Karpas-422 (cell line): ENCODE results near the gene THAP3. TPM values are rescaled to one million over a fixed set of nuclear protein-coding genes. Genes with fewer than 3 reads are reported as not detected.

ENCODE experiments used
- DNase-seq: peaks from one replicate; pipeline ENCODE4 v3.0.0-alpha.2; 2015
- H2AFZ ChIP-seq: fragments of 200-600 bp; sonication (generic); 2 replicates; pipeline ENCODE4 v1.6.1; 2014; ENCODE audit warnings: antibody characterized with exemption, low read length, mixed read lengths
- H3K27ac ChIP-seq: fragments of 200-600 bp; sonication (generic); 2 replicates; pipeline ENCODE4 v1.5.1; 2014; ENCODE audit warnings: mild to moderate bottlenecking, low read length, moderate library complexity
- H3K27me3 ChIP-seq: fragments of 200-600 bp; sonication (generic); 2 replicates; pipeline ENCODE4 v1.6.1; 2014; ENCODE audit warnings: low read length, mixed read lengths
- H3K36me3 ChIP-seq: fragments of 200-600 bp; sonication (generic); 2 replicates; pipeline ENCODE4 v1.6.1; 2014; ENCODE audit warnings: low read length, mixed read lengths; ENCODE audit not compliant: insufficient read depth
- H3K4me1 ChIP-seq: fragments of 200-600 bp; sonication (generic); 2 replicates; pipeline ENCODE4 v1.6.1; 2014; ENCODE audit warnings: mild to moderate bottlenecking, low read length, mixed read lengths
- H3K4me2 ChIP-seq: fragments of 200-600 bp; sonication (generic); 2 replicates; pipeline ENCODE4 v1.6.1; 2014; ENCODE audit warnings: low read length, low read depth, mild to moderate bottlenecking; ENCODE audit not compliant: poor library complexity, severe bottlenecking
- H3K4me3 ChIP-seq: fragments of 200-600 bp; sonication (generic); 2 replicates; pipeline ENCODE4 v1.5.1; 2014; ENCODE audit warnings: mild to moderate bottlenecking, antibody characterized with exemption, low read length, mixed read lengths
- H3K79me2 ChIP-seq: fragments of 200-600 bp; sonication (generic); 2 replicates; pipeline ENCODE4 v1.6.1; 2014; ENCODE audit warnings: mild to moderate bottlenecking, low read length, mixed read lengths
- H3K9ac ChIP-seq: fragments of 200-600 bp; sonication (generic); 2 replicates; pipeline ENCODE4 v1.6.0; 2014; ENCODE audit warnings: low read length
- H3K9me2 ChIP-seq: fragments of 200-600 bp; sonication (generic), shearing (Covaris generic); replicated peaks from 2 replicates; pipeline ENCODE4 v1.6.0; 2014; ENCODE audit warnings: mild to moderate bottlenecking, low read length, moderate library complexity; ENCODE audit not compliant: insufficient read depth
- H3K9me3 ChIP-seq: fragments of 300-700, 200-600 bp; sonication (generic); 2 replicates; pipeline ENCODE4 v1.6.1; 2014; ENCODE audit warnings: low read length, mixed read lengths
- H4K20me1 ChIP-seq: fragments of 200-600 bp; sonication (generic); 2 replicates; pipeline ENCODE4 v1.6.1; 2014; ENCODE audit warnings: mild to moderate bottlenecking, antibody characterized with exemption, low read length, low read depth; ENCODE audit not compliant: insufficient read depth
- total RNA-seq: library from RNA; depleted of rRNA; stranded (reverse); fragments of >200 nt; shearing (Covaris generic); gene quantifications from 2 replicates; pipeline ENCODE4 v1.2.3, GENCODE V29; 2014; ENCODE audit warnings: low replicate concordance

Gene THAP3
- total RNA-seq, 1 experiment from 2014 or later: 13.3 TPM

GRCh38 chr1:6623269-6623965 lies 1.3 kb upstream of the THAP3 start:
- Histone ChIP-seq H3K9me3 (no peaks in the 10 kb centered on the region), H3K9ac (no peak overlapping the region), H3K79me2 (peaks cover 28% of the 10 kb centered on the region), H3K4me2 (peak overlapping the region; percentile 38), H2AFZ (no peak overlapping the region), H3K4me3 (no peak overlapping the region), H3K27ac (peak overlapping the region; percentile 55), H3K9me2 (no peaks in the 10 kb centered on the region), H3K4me1 (peaks cover 28% of the 10 kb centered on the region), H3K36me3 (0 out of 2 replicates have a peak, but pooled peaks cover 6% of the 10 kb centered on the region), H3K27me3 (no peaks in the 10 kb centered on the region), H4K20me1 (no peaks in the 10 kb centered on the region)
- peak; percentile 78 for DNase-seq

GRCh38 chr1:6625584-6626149 lies 999 bp downstream of the THAP3 start:
- Histone ChIP-seq H3K27me3 (no peaks in the 10 kb centered on the region), H2AFZ (0 out of 2 replicates have a peak overlapping the region, but pooled peaks have one; percentile 45), H3K9ac (peak overlapping the region; percentile 89), H3K4me3 (peak overlapping the region; percentile 83), H3K27ac (peak overlapping the region; percentile 32; the same call in 1 of the 2 replicates), H4K20me1 (no peaks in the 10 kb centered on the region), H3K9me2 (no peaks in the 10 kb centered on the region), H3K36me3 (0 out of 2 replicates have a peak, but pooled peaks cover 3% of the 10 kb centered on the region), H3K79me2 (peaks cover 28% of the 10 kb centered on the region), H3K4me2 (peak overlapping the region; percentile 98), H3K4me1 (peaks cover 28% of the 10 kb centered on the region), H3K9me3 (no peaks in the 10 kb centered on the region)
- DNase-seq: peak; percentile 56

GRCh38 chr1:6627031-6627430 lies 2.4 kb downstream of the THAP3 start:
- Histone ChIP-seq H3K4me3 (no peak overlapping the region), H3K4me2 (no peak overlapping the region), H3K4me1 (peaks cover 28% of the 10 kb centered on the region), H3K9me2 (no peaks in the 10 kb centered on the region), H3K27ac (no peak overlapping the region), H3K27me3 (no peaks in the 10 kb centered on the region), H3K9ac (no peak overlapping the region), H4K20me1 (no peaks in the 10 kb centered on the region), H3K9me3 (no peaks in the 10 kb centered on the region), H3K79me2 (peaks cover 28% of the 10 kb centered on the region), H3K36me3 (0 out of 2 replicates have a peak, but pooled peaks cover 3% of the 10 kb centered on the region), H2AFZ (no peak overlapping the region)
- DNase-seq: no peak

DNA sequence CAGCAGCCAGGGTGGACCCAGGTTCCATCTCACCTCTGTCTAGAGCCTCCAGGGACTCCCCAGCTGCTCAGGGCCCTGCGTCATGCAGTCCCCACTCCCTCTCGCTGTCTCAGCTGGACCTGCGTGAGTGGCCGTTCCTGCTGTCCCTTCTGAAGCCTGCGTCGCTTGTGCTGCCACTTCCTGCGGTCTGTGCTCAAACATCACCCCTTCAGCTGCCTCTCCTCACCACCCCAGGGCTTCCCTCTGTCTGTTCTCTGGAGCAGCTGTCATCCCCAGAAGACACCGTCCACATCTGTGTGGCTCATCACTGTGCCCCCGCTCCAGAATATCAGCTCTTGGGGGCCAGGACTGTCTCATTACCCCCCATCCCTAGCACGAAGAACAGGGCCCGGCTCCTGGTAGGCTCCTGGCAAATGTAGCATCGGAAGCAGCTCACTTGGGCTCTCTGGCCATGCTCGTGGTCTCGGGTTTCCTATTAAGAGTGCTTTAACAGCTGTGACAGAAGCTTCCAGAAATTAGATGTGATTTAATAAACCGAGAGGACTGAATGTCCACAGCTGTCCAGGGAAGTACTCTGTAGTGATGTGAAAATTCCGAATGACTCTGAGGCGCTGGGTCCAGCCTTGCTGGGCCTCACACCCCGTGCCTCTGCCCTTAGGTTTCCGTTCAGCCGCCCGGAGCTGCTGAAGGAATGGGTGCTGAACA lies 3.3 kb downstream of the THAP3 start:
- H4K20me1 ChIP-seq: no peaks in the 10 kb centered on the region
- no peak overlapping the region for H2AFZ ChIP-seq
- no peaks in the 10 kb centered on the region for H3K9me3 ChIP-seq
- no peak overlapping the region for H3K9ac ChIP-seq
- H3K79me2 ChIP-seq: peaks cover 28% of the 10 kb centered on the region
- no peaks in the 10 kb centered on the region for H3K9me2 ChIP-seq
- no peak overlapping the region for H3K4me3 ChIP-seq
- H3K36me3 ChIP-seq: 0 out of 2 replicates have a peak, but pooled peaks cover 3% of the 10 kb centered on the region
- H3K27me3 ChIP-seq: no peaks in the 10 kb centered on the region
- peaks cover 23% of the 10 kb centered on the region for H3K4me1 ChIP-seq
- H3K27ac ChIP-seq: no peak overlapping the region
- H3K4me2 ChIP-seq: no peak overlapping the region
- no peak for DNase-seq

DNA sequence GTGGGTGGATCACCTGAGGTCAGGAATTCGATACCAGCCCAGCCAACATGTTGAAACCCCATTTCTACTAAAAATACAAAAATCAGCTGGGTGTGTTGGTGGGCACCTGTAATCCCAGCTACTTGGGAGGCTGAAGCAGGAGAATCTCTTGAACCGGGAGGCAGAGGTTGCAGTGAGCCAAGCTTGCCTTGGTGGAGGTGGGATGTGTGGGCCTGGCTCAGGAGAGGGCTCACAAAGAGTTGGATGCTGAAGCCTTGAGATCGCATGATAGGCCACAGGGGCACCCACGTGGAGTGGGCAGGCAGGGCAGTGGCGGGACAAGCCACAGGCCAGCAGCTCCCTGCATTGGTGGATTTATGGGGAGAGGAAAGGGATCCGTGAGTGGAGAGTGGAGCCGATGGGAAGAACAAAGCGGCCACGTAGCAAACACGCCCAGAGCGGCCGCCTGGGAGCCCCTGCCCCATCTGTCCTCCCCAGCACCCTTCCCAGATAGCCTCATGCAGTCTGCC lies 4.4 kb downstream of the THAP3 start:
- Histone ChIP-seq H3K9me2 (no peaks in the 10 kb centered on the region), H3K4me1 (peaks cover 12% of the 10 kb centered on the region), H3K4me3 (no peak overlapping the region), H3K9ac (no peak overlapping the region), H3K36me3 (0 out of 2 replicates have a peak, but pooled peaks cover 4% of the 10 kb centered on the region), H3K79me2 (peaks cover 28% of the 10 kb centered on the region), H3K27me3 (no peaks in the 10 kb centered on the region), H3K27ac (no peak overlapping the region), H4K20me1 (no peaks in the 10 kb centered on the region), H2AFZ (no peak overlapping the region), H3K4me2 (no peak overlapping the region), H3K9me3 (no peaks in the 10 kb centered on the region)
- DNase-seq: no peak

- no peaks in the 10 kb centered on the region for H3K9me3 ChIP-seq
- H4K20me1 ChIP-seq: no peaks in the 10 kb centered on the region
- H3K36me3 ChIP-seq: 0 out of 2 replicates have a peak, but pooled peaks cover 4% of the 10 kb centered on the region
- H2AFZ ChIP-seq: no peak overlapping the region
- H3K79me2 ChIP-seq: peaks cover 28% of the 10 kb centered on the region
- no peak overlapping the region for H3K4me3 ChIP-seq
- H3K4me2 ChIP-seq: no peak overlapping the region
- no peaks in the 10 kb centered on the region for H3K27me3 ChIP-seq
- H3K4me1 ChIP-seq: peaks cover 7% of the 10 kb centered on the region
- H3K9me2 ChIP-seq: no peaks in the 10 kb centered on the region
- H3K27ac ChIP-seq: no peak overlapping the region
- H3K9ac ChIP-seq: no peak overlapping the region
- DNase-seq: no peak
These were observed 5.4 kb downstream of the THAP3 start for GRCh38 chr1:6630027-6630426.

DNA sequence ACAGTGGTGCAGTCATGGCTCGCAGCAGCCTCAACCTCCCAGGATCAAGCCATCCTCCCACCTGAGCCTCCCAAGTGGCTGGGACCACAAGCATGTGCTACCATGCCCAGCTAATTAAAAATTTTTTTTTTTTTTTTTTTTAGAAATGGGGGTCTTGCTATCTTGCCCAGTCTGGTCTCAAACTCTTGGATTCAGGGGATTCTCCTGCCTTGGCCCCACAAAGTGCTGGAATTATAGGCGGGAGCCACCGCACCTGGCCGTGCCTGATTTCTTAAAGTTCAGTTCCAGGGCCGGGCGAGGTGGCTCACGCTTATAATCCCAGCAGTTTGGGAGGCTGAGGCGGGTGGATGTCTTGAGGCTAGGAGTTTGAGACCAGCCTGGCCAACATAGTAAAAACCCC lies 6.4 kb downstream of the THAP3 start:
- no peak overlapping the region for H2AFZ ChIP-seq
- H3K27ac ChIP-seq: no peak overlapping the region
- H3K27me3 ChIP-seq: no peaks in the 10 kb centered on the region
- H3K36me3 ChIP-seq: 0 out of 2 replicates have a peak, but pooled peaks cover 4% of the 10 kb centered on the region
- no peaks in the 10 kb centered on the region for H4K20me1 ChIP-seq
- peaks cover 20% of the 10 kb centered on the region for H3K79me2 ChIP-seq
- no peak for DNase-seq
- peaks cover 8% of the 10 kb centered on the region for H3K4me1 ChIP-seq
- no peaks in the 10 kb centered on the region for H3K9me3 ChIP-seq
- H3K9me2 ChIP-seq: no peaks in the 10 kb centered on the region
- H3K4me3 ChIP-seq: no peak overlapping the region
- H3K9ac ChIP-seq: no peak overlapping the region
- no peak overlapping the region for H3K4me2 ChIP-seq
